Urinary bladder (tissue), 4 donors: Measurements from ENCODE around the gene P4HTM. TPM values are rescaled to one million over a fixed set of nuclear protein-coding genes. Genes with fewer than 3 reads are reported as not detected.
A peak's percentile ranks its signal among the peaks of the same experiment; 100 is the strongest.

Experiments used
- DNase-seq: peaks from one replicate; pipeline ENCODE4 v3.0.0-alpha.2; 2015; ENCODE audit errors: extremely low spot score
- H3K27ac ChIP-seq: one replicate; pipeline ENCODE4 v1.5.1; 2013; ENCODE audit warnings: low read depth, mild to moderate bottlenecking, moderate library complexity
- H3K36me3 ChIP-seq: one replicate; pipeline ENCODE4 v1.6.1; 2013; ENCODE audit warnings: mild to moderate bottlenecking, moderate library complexity; ENCODE audit not compliant: insufficient read depth
- H3K4me1 ChIP-seq: one replicate; pipeline ENCODE4 v1.6.1; 2013; ENCODE audit warnings: mild to moderate bottlenecking, moderate library complexity; ENCODE audit not compliant: insufficient read depth
- H3K4me3 ChIP-seq: one replicate; pipeline ENCODE4 v1.5.1; 2013; ENCODE audit warnings: low read depth, low read length
- WGBS: extraction: QIAGEN DNeasy Blood & Tissue Kit; methylation state at CpG from one replicate; pipeline ENCODE4 v1.1.7; 2013; 5-methylcytosine and 5-hydroxymethylcytosine counted together
- polyA plus RNA-seq: library from polyadenylated mRNA; stranded (reverse); fragments of 200-250 nt; gene quantifications from one replicate; pipeline ENCODE4 v1.2.3, GENCODE V29; 2013
- total RNA-seq: library from RNA; depleted of rRNA; stranded (reverse); fragments of >200 nt; gene quantifications from one replicate; pipeline ENCODE4 v1.2.3, GENCODE V29; 2014
- donor health status: healthy with polysubstance abuse.
- donor health status: healthy.

Gene P4HTM
- 30.9 TPM for total RNA-seq
- 31.6 TPM for polyA plus RNA-seq

- H3K4me1 ChIP-seq, result no peaks in the 10 kb centered on the region
- peak within 1 kb of the TSS; percentile 78 for H3K4me3 ChIP-seq
- DNase-seq, result peak; percentile 79
- under 1% methylated on average over 91 of the region's 91 CpGs for WGBS
- no peaks in the 10 kb centered on the region for H3K36me3 ChIP-seq
- peak within 1 kb of the TSS; percentile 92 for H3K27ac ChIP-seq
Observed at GRCh38 chr3:48989796-48990635, at the start of gene P4HTM. Gene P4HTM (plus strand): TSS chr3:48990241. CDS start chr3:48990257, 16 bp downstream.

- 92% methylated on average over 2 of the region's 2 CpGs for WGBS
Observed at GRCh38 chr3:48945432-48945831, 44.6 kb upstream of the P4HTM start.

DNA sequence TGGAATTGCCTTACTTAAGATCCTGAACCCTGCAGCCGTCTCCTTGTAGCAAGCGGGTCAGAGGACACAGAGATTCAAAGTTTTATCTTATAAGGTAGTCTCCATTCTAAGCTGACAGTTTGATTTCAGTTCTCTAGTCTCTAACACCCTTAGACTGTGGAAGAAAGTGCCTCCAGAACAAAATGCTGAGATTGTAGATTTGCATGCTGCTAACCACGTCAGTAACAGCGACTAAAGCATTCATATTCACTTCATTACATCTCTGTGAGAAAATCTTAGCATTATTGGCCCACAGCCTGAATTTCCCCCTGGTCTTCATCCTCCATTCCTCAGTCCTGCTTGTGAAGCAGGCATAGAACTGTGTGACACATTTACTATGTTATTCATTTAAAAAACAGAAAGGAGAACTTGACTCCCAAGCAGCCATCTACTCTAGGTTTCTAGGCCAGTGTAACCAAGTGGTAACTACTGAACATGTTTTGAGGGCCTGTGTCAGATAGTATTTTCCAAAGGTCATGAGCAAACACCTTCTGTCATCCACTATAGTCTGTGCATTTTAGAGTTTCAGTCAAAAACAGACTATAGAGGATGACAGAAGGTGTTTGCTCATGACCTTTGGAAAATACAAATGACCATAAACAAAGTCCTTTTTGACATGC lies 44.0 kb upstream of the P4HTM start:
- Histone ChIP-seq H3K36me3 (peaks cover 2% of the 10 kb centered on the region), H3K4me3 (no peak overlapping the region), H3K4me1 (no peaks in the 10 kb centered on the region), H3K27ac (no peak overlapping the region)
- WGBS, result 83% methylated on average over 4 of the region's 4 CpGs
- DNase-seq, result no peak

More at GRCh38 chr3:48945432-48945831, 44.6 kb upstream of the P4HTM start:
- Histone ChIP-seq H3K4me1 (no peaks in the 10 kb centered on the region), H3K4me3 (no peak overlapping the region), H3K36me3 (peaks cover 2% of the 10 kb centered on the region), H3K27ac (no peak overlapping the region)
- no peak for DNase-seq

GRCh38 chr3:48949376-48949717 lies 40.7 kb upstream of the P4HTM start:
- Histone ChIP-seq H3K4me1 (no peaks in the 10 kb centered on the region), H3K36me3 (peaks cover 2% of the 10 kb centered on the region), H3K4me3 (no peak overlapping the region), H3K27ac (no peak overlapping the region)
- no peak for DNase-seq
- 42% methylated on average over 2 of the region's 2 CpGs for WGBS

- DNase-seq, result no peak
- Histone ChIP-seq H3K36me3 (peaks cover 2% of the 10 kb centered on the region), H3K4me1 (no peaks in the 10 kb centered on the region), H3K4me3 (no peak overlapping the region), H3K27ac (no peak overlapping the region)
- 72% methylated on average over 1 of the region's 1 CpG for WGBS
Observed at GRCh38 chr3:48950051-48950450, 40.0 kb upstream of the P4HTM start.

DNA sequence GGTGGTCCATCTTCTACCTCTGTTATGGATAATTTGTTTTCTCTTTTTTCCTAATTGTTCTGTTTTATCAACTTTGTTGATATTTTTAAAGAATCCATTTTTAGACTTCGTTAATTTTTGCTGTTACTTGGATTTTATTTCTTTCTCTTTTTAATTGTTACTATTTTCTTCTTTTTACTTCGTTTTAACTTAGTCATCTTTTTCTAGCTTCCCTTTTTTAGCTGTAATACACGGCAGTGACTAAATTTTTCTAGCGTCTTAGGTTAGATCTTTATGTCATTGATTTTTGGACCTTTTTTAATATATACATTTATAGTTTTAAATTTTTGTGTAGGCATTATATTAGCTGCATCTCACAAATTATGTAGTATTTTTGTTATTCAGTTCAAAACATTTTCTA lies 38.3 kb upstream of the P4HTM start:
- H3K4me3 ChIP-seq, result no peak overlapping the region
- 89% methylated on average over 4 of the region's 4 CpGs for WGBS
- no peak for DNase-seq
- H3K36me3 ChIP-seq, result peaks cover 2% of the 10 kb centered on the region
- no peak overlapping the region for H3K27ac ChIP-seq
- H3K4me1 ChIP-seq, result no peaks in the 10 kb centered on the region

DNA sequence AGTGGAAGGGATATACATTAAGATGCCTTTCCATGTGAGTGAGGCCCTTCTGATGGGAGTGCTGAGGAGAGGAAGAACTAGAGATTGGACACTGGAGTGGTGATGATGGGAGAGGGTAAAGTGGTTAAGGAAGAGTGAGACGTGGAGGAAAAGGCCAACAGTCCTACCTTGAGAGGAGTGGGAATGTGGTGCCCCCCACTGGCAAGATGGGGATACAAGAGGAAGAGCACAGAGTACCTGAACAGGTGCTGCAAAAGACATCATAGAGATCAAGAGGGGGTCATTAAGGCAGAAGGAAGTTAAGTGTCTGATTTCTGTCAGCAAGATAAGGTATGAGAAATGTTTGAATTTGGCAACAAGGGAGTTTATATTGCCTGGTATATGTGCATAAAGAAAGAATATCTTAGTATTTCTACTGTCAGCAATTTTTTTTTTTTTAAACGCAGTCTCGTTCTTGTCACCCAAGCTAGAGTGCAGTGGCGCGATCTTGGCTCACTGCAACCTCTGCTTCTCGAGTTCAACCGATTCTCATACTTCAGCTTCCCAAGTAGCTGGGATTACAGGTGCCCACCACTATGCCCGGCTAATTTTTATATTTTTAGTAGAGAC lies 37.4 kb upstream of the P4HTM start:
- no peak for DNase-seq
- WGBS, result 84% methylated on average over 8 of the region's 8 CpGs

GRCh38 chr3:48957006-48957705 lies 32.9 kb upstream of the P4HTM start:
- H3K27ac ChIP-seq, result no peak overlapping the region
- H3K36me3 ChIP-seq, result peaks cover 2% of the 10 kb centered on the region
- no peaks in the 10 kb centered on the region for H3K4me1 ChIP-seq
- no peak overlapping the region for H3K4me3 ChIP-seq
- 92% methylated on average over 2 of the region's 2 CpGs for WGBS
- DNase-seq, result no peak

More for the DNA sequence above, 37.4 kb upstream of the P4HTM start:
- Histone ChIP-seq H3K27ac (no peak overlapping the region), H3K4me3 (no peak overlapping the region), H3K36me3 (peaks cover 2% of the 10 kb centered on the region), H3K4me1 (no peaks in the 10 kb centered on the region)

DNA sequence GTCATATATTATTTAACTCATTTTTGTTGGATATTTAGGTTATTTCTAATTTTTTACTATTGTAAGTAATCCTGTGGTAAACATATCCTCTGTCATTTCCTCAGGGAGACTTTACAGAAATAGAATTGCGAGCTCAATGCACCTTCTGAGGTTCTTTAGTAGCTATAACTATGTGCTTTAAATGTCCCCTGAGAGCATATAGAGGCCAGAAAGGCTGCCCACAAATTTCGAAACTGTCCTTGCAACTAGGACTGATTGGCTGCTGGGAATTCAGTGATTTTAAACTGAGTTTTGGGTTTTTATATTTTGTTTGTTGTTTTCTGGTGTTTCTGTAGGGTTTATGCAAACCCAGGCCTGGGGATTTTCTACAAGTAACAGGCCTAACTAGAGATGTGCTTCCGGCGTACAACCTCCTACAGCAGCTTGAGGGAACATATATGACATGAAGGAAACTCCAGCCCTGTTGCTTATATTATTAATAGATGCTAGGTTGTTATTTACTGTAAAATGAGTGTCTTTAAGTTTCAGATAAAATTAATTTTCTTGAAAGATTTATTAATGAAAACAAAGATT lies 29.1 kb upstream of the P4HTM start:
- no peak for DNase-seq
- Histone ChIP-seq H3K4me3 (no peak overlapping the region), H3K36me3 (peaks cover 2% of the 10 kb centered on the region), H3K27ac (no peak overlapping the region), H3K4me1 (no peaks in the 10 kb centered on the region)
- WGBS, result 75% methylated on average over 4 of the region's 4 CpGs

DNA sequence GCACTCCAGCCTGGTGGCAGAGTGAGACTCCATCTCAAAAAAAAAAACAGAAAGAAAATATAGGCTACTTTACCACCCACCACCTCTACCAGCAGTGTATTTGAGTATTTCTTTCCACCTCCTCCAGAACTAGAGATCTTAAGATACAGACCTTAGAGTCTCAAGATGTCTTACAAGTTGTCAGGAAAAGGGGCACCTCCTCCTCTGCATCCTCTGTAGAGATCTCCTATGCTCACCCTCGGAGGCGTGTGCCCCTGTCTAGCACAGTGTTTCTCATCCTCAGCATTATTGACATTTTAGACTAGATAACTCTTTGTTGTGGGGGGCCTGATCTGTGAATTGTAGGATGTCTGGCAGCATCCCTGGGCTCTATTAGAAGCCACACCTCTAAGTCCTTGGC lies 27.7 kb upstream of the P4HTM start:
- Histone ChIP-seq H3K4me3 (no peak overlapping the region), H3K4me1 (no peaks in the 10 kb centered on the region), H3K27ac (no peak overlapping the region), H3K36me3 (peaks cover 4% of the 10 kb centered on the region)
- 90% methylated on average over 2 of the region's 2 CpGs for WGBS
- DNase-seq, result no peak

DNA sequence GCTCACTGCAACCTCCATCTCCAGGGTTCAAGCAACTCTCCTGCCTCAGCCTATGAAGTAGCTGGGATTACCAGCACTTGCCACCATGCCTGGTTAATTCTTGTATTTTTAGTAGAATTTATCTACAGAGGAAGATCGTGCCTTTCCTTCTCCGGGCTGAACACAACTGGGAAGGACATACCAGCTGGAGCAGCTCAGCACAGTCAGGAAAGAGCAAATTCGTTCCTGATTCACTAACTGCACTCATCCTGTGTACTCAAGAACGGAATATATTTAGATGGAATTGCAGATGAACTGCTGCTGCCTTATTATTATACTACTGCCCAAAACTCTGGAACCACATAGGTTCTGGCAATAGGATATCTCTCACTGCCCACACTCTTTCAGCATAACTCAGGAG lies 27.1 kb upstream of the P4HTM start:
- Histone ChIP-seq H3K36me3 (peaks cover 4% of the 10 kb centered on the region), H3K27ac (no peak overlapping the region), H3K4me3 (no peak overlapping the region), H3K4me1 (no peaks in the 10 kb centered on the region)
- no peak for DNase-seq
- 71% methylated on average over 4 of the region's 4 CpGs for WGBS

DNA sequence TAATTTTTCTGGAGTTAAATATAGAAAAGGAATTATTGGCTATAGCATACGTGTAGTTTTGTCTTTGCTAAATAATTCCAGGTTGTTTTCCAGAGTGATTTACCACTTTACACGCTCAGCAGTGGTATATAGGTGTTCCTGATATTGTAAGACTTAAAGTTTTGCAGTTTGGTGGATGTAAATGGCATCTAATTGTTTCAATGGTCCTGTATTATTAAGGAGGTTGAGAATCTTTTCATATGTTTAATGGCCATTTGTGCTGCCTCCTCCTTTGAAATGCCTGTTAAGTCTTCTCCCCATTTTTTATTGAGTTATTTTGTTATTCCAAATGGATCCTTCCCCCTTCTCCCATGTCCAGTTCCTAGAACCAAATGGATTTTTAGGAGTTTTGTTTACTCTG lies 26.4 kb upstream of the P4HTM start:
- H3K36me3 ChIP-seq, result peaks cover 8% of the 10 kb centered on the region
- DNase-seq, result no peak
- no peaks in the 10 kb centered on the region for H3K4me1 ChIP-seq
- 74% methylated on average over 2 of the region's 2 CpGs for WGBS
- no peak overlapping the region for H3K27ac ChIP-seq
- H3K4me3 ChIP-seq, result no peak overlapping the region

DNA sequence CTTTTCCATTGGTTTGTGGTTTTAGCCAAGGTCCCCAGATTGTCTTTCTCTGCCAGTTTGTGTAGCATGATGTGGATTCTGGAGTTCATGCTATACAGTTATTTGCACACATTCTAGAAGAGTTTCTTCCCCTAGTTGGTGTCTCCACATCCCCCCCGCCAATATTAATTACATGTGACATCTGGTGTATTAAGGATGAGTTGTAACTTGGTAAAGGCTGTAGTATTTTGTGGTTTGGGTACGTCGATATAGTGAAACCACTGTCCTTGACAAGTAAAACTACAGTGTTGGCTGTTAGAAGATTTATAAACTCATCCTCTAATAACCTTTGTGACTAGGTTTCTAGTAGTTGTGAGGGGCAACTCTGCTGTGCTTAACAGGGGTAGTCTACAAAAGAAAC lies 23.7 kb upstream of the P4HTM start:
- H3K36me3 ChIP-seq, result peaks cover 7% of the 10 kb centered on the region
- no peak overlapping the region for H3K27ac ChIP-seq
- no peak for DNase-seq
- no peaks in the 10 kb centered on the region for H3K4me1 ChIP-seq
- WGBS, result 83% methylated on average over 3 of the region's 3 CpGs
- no peak overlapping the region for H3K4me3 ChIP-seq
